Fibroblast of pulmonary artery (primary cell): ENCODE measurements around the gene ECE2.
A peak's percentile ranks its signal among the peaks of the same experiment; 100 is the strongest.
"Not testable (repeated sequence)": the region's sequence is repeated elsewhere in the genome, so short reads cannot be mapped to it uniquely, and the experiment has no call there.

Source experiments
- DNase-seq: peaks from one replicate; pipeline ENCODE4 v3.0.0-alpha.2; 2010; ENCODE audit warnings: low read depth
- H3K4me3 ChIP-seq: replicated peaks from 2 replicates; pipeline ENCODE4 v1.5.1; 2011; ENCODE audit warnings: low read depth, mild to moderate bottlenecking, control low read depth, low read length, moderate library complexity
- TF ChIP-seq, protein P1 (sequence below): IDR thresholded peaks from 2 replicates; pipeline ENCODE4 v1.5.1; 2011; ENCODE audit warnings: mild to moderate bottlenecking, control low read depth, low read length, inconsistent platforms; ENCODE audit errors: missing control alignments

The ECE2 gene

DNA sequence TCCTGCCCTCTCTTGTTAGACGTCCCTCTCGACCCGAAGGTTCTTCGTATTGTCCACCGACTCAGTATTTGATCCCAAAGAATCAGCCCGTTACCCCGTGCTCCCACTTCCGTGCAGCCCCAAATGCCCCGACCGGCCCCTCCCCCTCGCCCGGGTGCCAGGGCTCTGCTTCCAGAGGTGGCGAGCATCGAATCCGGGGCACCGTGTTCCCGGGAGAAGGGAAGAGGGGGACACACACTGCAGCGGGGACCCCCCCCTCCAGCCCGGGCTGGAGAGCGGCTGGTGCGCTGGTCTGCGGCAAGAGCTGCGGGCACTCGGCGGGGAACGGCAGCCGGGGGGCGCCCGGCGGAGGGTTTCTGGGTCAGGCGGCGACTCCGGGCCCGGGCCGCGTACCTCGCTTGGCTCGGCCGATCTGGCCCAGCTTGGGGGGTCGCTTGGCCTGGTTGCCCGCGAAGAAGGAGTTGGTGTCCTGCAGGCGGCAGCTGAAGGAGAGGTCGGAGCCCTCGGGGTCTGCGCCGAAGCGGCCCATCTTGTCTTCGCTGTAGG is 15.0 kb upstream of the ECE2 start:
- DNase-seq = no peak
- H3K4me3 ChIP-seq = peak overlapping the region; percentile 41
- TF ChIP-seq, protein P1, sequence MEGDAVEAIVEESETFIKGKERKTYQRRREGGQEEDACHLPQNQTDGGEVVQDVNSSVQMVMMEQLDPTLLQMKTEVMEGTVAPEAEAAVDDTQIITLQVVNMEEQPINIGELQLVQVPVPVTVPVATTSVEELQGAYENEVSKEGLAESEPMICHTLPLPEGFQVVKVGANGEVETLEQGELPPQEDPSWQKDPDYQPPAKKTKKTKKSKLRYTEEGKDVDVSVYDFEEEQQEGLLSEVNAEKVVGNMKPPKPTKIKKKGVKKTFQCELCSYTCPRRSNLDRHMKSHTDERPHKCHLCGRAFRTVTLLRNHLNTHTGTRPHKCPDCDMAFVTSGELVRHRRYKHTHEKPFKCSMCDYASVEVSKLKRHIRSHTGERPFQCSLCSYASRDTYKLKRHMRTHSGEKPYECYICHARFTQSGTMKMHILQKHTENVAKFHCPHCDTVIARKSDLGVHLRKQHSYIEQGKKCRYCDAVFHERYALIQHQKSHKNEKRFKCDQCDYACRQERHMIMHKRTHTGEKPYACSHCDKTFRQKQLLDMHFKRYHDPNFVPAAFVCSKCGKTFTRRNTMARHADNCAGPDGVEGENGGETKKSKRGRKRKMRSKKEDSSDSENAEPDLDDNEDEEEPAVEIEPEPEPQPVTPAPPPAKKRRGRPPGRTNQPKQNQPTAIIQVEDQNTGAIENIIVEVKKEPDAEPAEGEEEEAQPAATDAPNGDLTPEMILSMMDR = no peak

DNA sequence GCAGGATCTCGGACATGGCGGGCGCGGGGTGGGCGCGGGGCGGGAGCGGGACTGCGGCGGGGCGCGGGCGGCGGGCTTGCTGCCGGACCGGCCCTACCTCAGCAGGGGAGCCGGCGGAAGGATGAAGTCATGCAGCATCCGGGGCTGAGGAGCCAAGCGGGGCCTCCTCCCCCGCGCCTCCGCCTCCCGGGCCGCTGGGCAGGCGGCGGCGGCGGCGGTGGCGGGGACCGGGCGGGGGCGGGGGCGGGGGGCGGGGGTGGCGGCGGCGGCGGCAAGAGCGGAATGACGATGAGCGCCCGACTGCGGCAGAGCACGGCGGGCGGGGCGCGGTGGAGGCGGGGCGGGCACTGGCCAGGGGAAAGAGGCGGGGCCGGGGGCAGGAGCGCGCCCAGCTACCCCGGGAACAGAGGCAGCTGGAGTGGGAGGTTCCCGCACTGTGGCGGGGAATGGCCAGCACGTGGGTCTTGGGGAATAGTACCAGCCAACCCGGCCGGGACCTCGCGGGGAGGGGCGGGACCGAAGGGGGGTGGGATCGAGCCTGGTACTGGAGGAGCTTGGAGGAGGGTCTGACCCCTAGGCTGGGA is 14.5 kb upstream of the ECE2 start, which contains the start of gene CAMK2N2:
Gene CAMK2N2, minus strand, starts transcription at position 284 of the 584 bp plus-strand sequence. Its CDS starts 268 bp downstream, at position 16.
- peak within 1 kb of the TSS; percentile 59 for H3K4me3 ChIP-seq
- TF ChIP-seq, protein P1 = no peak
- DNase-seq = peak; percentile 69

DNA sequence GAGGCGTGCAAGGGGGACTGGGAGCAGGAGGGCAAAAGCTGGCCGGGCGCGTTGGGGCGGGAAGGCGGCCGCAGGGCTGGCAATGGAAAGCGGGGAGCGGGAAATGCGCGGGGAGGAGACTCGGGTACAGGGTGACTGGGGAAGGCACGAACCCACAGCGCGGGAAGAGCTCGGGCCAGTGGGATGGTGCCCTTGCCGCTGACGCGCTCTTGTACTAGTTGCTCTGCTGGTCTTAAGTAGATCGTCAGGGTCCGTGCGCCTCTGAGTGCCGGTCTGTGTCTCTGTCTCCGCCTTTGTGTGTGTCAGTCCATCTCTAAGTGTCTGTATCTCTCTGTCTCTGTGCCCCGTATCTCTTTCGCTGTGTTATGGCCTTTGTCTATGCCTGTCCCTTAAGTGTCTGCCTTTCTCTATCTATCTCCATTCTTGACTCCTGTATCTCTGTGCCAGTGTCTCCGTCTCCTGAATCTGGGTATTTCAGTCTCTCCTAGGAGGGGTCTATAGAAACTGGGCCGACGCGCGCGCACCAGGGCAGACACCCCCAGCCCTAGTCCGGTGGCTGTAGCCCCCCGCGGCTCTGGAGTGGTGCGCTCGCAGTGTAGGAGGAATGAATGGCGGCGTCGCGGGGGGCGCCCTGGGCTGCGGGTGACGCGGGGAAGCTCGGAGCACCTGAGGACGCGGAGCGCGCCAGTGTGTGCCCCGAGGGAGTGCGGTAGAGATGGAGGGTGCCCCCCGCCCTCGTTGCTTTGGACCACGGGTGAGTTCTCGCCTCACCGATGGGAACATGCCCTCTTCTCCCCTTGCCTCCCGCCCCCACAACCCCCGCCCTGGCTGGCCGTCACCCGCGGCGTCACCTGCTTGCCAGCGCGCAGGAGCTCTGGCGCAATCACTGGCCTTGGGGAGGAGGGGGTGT is 13.7 kb upstream of the ECE2 start:
- H3K4me3 ChIP-seq = peak overlapping the region; percentile 59
- TF ChIP-seq, protein P1 = no peak
- peak; percentile 41 for DNase-seq

- no peak for DNase-seq
Observed at GRCh38 chr3:184262764-184263179, 13.1 kb upstream of the ECE2 start.

DNA sequence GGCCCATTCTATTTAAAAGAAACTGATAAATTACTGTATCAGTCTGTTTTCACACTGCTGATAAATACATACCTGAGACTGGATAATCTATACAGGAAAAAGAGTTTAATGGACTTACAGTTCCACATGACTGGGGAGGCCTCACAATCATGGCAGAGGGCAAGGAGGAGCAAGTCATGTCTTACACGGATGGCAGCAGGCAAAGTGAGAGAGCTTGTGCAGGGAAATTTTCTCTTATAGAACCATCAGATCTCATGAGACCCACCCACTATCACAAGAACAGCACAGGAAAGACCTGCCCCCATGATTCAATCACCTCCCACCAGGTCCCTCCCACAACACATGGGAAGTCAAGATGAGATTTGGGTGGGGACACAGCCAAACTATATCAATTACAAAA is 8.6 kb upstream of the ECE2 start:
- not testable (repeated sequence) for DNase-seq, H3K4me3 ChIP-seq

More at GRCh38 chr3:184262764-184263179, 13.1 kb upstream of the ECE2 start:
- no peak overlapping the region for H3K4me3 ChIP-seq
- TF ChIP-seq, protein P1 = no peak

DNA sequence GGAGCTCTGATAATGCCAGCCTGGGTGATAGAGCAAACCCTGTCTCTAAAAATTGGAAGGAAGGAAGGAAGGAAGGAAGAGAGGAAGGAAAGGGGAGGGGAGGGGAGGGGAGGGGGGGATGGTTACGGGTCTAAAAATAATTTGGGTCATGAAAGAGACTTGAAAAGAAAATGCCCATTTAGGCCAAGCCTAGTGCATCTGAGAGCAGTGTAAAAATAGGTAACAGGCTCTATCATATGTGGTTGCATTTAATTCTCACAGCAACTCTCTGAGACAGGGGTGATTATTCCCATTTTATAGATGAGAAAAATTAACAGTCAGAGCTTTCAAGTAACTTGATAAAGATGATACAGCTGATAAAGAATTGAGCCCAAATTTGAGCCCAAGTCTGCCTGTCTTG is 3.6 kb upstream of the ECE2 start:
- no peak overlapping the region for H3K4me3 ChIP-seq
- DNase-seq = no peak
- TF ChIP-seq, protein P1 = no peak

DNA sequence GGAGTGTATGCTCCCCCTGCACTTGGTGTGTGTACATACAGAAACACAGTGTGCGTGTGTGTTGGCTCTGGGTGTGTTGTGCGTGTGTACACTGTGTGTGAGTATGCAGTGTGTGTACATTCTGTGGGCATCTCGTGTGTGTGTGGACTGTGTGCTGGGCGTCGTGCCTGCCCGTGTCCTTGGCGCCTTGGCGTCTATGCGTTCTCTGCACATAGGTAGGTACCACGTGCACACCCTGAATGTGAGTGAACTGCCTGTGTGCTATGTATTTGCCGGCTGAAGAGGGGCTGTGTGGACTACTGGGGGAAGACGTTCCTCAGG is 481 bp upstream of the ECE2 start:
- TF ChIP-seq, protein P1 = no peak
- no peak overlapping the region for H3K4me3 ChIP-seq
- DNase-seq = no peak
